Endodermal cell (in vitro differentiated cells): Measurements from ENCODE around the gene CC2D2A. TPM values are rescaled to one million over a fixed set of nuclear protein-coding genes. Genes with fewer than 3 reads are reported as not detected.

Experiments
- DNase-seq: peaks from one replicate; pipeline ENCODE4 v3.0.0-alpha.2; 2017
- H3K27ac ChIP-seq: 2 replicates; pipeline ENCODE4 v1.5.1; 2013; ENCODE audit warnings: mild to moderate bottlenecking, low read depth, low read length, moderate library complexity
- H3K27me3 ChIP-seq: 2 replicates; pipeline ENCODE4 v1.6.1; 2013; ENCODE audit warnings: mild to moderate bottlenecking, low read length, moderate library complexity; ENCODE audit not compliant: insufficient read depth, control insufficient read depth, poor library complexity, severe bottlenecking
- H3K36me3 ChIP-seq: 2 replicates; pipeline ENCODE4 v1.7.0; 2013; ENCODE audit warnings: mild to moderate bottlenecking, low read length, moderate library complexity; ENCODE audit not compliant: control insufficient read depth, insufficient read depth
- H3K4me1 ChIP-seq: one replicate; pipeline ENCODE4 v1.7.0; 2013; ENCODE audit warnings: low read length; ENCODE audit not compliant: control insufficient read depth, insufficient read depth
- H3K4me3 ChIP-seq: 2 replicates; pipeline ENCODE4 v1.5.1; 2013; ENCODE audit warnings: mild to moderate bottlenecking, low read length, moderate library complexity
- H3K9ac ChIP-seq: 2 replicates; pipeline ENCODE4 v1.6.1; 2013; ENCODE audit warnings: mild to moderate bottlenecking, low read length, moderate library complexity; ENCODE audit not compliant: poor library complexity, severe bottlenecking; ENCODE audit errors: extremely low read depth
- H3K9me3 ChIP-seq: 2 replicates; pipeline ENCODE4 v1.6.1; 2013; ENCODE audit warnings: mild to moderate bottlenecking, low read length, moderate library complexity; ENCODE audit not compliant: control insufficient read depth
- H3K27ac Mint-ChIP-seq: 2 replicates; pipeline ENCODE4 v1.8.0; 2020; ENCODE audit warnings: mixed read lengths
- H3K27me3 Mint-ChIP-seq: 2 replicates; pipeline ENCODE4 v1.8.0; 2021; ENCODE audit warnings: mild to moderate bottlenecking, mixed read lengths; ENCODE audit not compliant: insufficient read depth
- H3K36me3 Mint-ChIP-seq: 2 replicates; pipeline ENCODE4 v1.8.0; 2020; ENCODE audit warnings: low read depth, mixed read lengths
- H3K4me1 Mint-ChIP-seq: 2 replicates; pipeline ENCODE4 v1.8.0; 2020; ENCODE audit warnings: mixed read lengths
- H3K4me3 Mint-ChIP-seq: 2 replicates; pipeline ENCODE4 v1.8.0; 2020; ENCODE audit warnings: mild to moderate bottlenecking, moderate library complexity, mixed read lengths
- H3K9me3 Mint-ChIP-seq: 2 replicates; pipeline ENCODE4 v1.8.0; 2020; ENCODE audit warnings: mild to moderate bottlenecking, mixed read lengths
- CTCF ChIP-seq: fragments of 200-600 bp; sonication (generic); conservative IDR thresholded peaks from 2 replicates; pipeline ENCODE4 v1.5.0; 2021; ENCODE audit warnings: antibody characterized with exemption, mild to moderate bottlenecking
- WGBS, 2 experiments: methylation state at CpG; one replicate each; pipeline versions ENCODE4 v1.1.5 to v1.1.7; 2013; ENCODE audit warnings: missing lambda C conversion rate in 2 of 2, mixed read lengths in 1 of 2; ENCODE audit not compliant: insufficient coverage in 1 of 2, insufficient read length in 1 of 2; 5-methylcytosine and 5-hydroxymethylcytosine counted together
- total RNA-seq, 2 donors: library from RNA; stranded (reverse); fragmentation: NEBNext Ultra II Directional in 1 of 2; extraction: Animal tissue kit (Norgen Biotek cat#: 25700) in 1 of 2; gene quantifications; 2 replicates in 1 of 2; 3 replicates in 1 of 2; pipeline ENCODE4 v1.2.1, GENCODE V29; 2021

The CC2D2A gene
- total RNA-seq, 2 donors from 2014 or later: 12.3 to 25.2 TPM

- no peak for DNase-seq
- Histone ChIP-seq H3K9me3 (no peaks in the 10 kb centered on the region), H3K9ac (no peak overlapping the region), H3K4me3 (no peak overlapping the region), H3K36me3 (no peaks in the 10 kb centered on the region), H3K27ac (no peak overlapping the region), H3K4me1 (no peaks in the 10 kb centered on the region), H3K27me3 (no peaks in the 10 kb centered on the region)
- no peaks in the 10 kb centered on the region for H3K27me3 Mint-ChIP-seq
- no peaks in the 10 kb centered on the region for H3K36me3 Mint-ChIP-seq
- H3K27ac Mint-ChIP-seq: no peak overlapping the region
- TF ChIP-seq CTCF: no peak
- H3K4me3 Mint-ChIP-seq: no peak overlapping the region
- 92% methylated on average over 2 of the region's 2 CpGs; no CpG with 5 or more reads in 1 of the 2 experiments for WGBS, 2 experiments
- H3K4me1 Mint-ChIP-seq: no peaks in the 10 kb centered on the region
- no peaks in the 10 kb centered on the region for H3K9me3 Mint-ChIP-seq
Measured at GRCh38 chr4:15436513-15436912, 33.2 kb upstream of the CC2D2A start.

- no peak for TF ChIP-seq CTCF
- DNase-seq: no peak
- Histone ChIP-seq H3K9me3 (no peaks in the 10 kb centered on the region), H3K27ac (no peak overlapping the region), H3K9ac (no peak overlapping the region), H3K4me1 (no peaks in the 10 kb centered on the region), H3K4me3 (no peak overlapping the region), H3K36me3 (no peaks in the 10 kb centered on the region), H3K27me3 (no peaks in the 10 kb centered on the region)
- H3K4me1 Mint-ChIP-seq: peaks cover 6% of the 10 kb centered on the region
- peaks cover 4% of the 10 kb centered on the region for H3K9me3 Mint-ChIP-seq
- H3K27me3 Mint-ChIP-seq: no peaks in the 10 kb centered on the region
- no peak overlapping the region for H3K27ac Mint-ChIP-seq
- no peaks in the 10 kb centered on the region for H3K36me3 Mint-ChIP-seq
- 67 to 100% methylated on average over 1 to 2 of the region's 2 CpGs for WGBS, 2 experiments
- H3K4me3 Mint-ChIP-seq: no peak overlapping the region
Measured at GRCh38 chr4:15438939-15439524, 30.6 kb upstream of the CC2D2A start.

- no peaks in the 10 kb centered on the region for H3K36me3 Mint-ChIP-seq
- peaks cover 4% of the 10 kb centered on the region for H3K9me3 Mint-ChIP-seq
- Histone ChIP-seq H3K9ac (no peak overlapping the region), H3K4me3 (no peak overlapping the region), H3K4me1 (no peaks in the 10 kb centered on the region), H3K9me3 (no peaks in the 10 kb centered on the region), H3K36me3 (no peaks in the 10 kb centered on the region), H3K27ac (no peak overlapping the region), H3K27me3 (no peaks in the 10 kb centered on the region)
- H3K4me1 Mint-ChIP-seq: peaks cover 6% of the 10 kb centered on the region
- no peaks in the 10 kb centered on the region for H3K27me3 Mint-ChIP-seq
- DNase-seq: no peak
- no peak overlapping the region for H3K4me3 Mint-ChIP-seq
- 75 to 100% methylated on average over 1 to 2 of the region's 2 CpGs for WGBS, 2 experiments
- no peak for TF ChIP-seq CTCF
- H3K27ac Mint-ChIP-seq: no peak overlapping the region
Measured at GRCh38 chr4:15443371-15444160, 26.1 kb upstream of the CC2D2A start.
